22Rv1 (cell line): ENCODE results near the gene DIO1.

Source experiments
- CTCF ChIP-seq: fragments of 450-650 bp; IDR thresholded peaks from 2 replicates; pipeline ENCODE4 v1.5.1; 2017; ENCODE audit warnings: mild to moderate bottlenecking
- ZFX ChIP-seq: fragments of 450-650 bp; IDR thresholded peaks from 2 replicates; pipeline ENCODE4 v1.6.1; 2017; ENCODE audit warnings: antibody characterized with exemption, borderline replicate concordance

- no peak for TF ChIP-seq CTCF
- no peak for TF ChIP-seq ZFX
These were observed 54.3 kb downstream of the DIO1 start for GRCh38 chr1:53948291-53948690.
